H1 (cell line): ENCODE data around the gene PPP2R2C.

Experiments used
- BRCA1 ChIP-seq: IDR thresholded peaks from 2 replicates; pipeline ENCODE4 v1.6.1; 2012; ENCODE audit warnings: low read depth, low read length, improper control_type of control experiment
- EGR1 ChIP-seq: IDR thresholded peaks from 2 replicates; pipeline ENCODE4 v1.6.1; 2011; ENCODE audit warnings: low read depth, low read length, borderline replicate concordance
- EZH2 ChIP-seq: fragments of 200-600 bp; sonication (generic); IDR thresholded peaks from 2 replicates; pipeline ENCODE4 v1.7.1; 2012; ENCODE audit warnings: low read depth, mild to moderate bottlenecking, moderate library complexity, low read length, inconsistent platforms; ENCODE audit not compliant: severe bottlenecking
- POLR2A ChIP-seq, 2 experiments: IDR thresholded peaks; 1 replicate in 1 of 2; 2 replicates in 1 of 2; pipeline ENCODE4 v1.6.1; 2011; ENCODE audit warnings: low read depth in 2 of 2, low read length in 2 of 2, mild to moderate bottlenecking in 2 of 2; ENCODE audit errors: control extremely low read depth in 1 of 2
- RAD21 ChIP-seq, 2 experiments: IDR thresholded peaks in 1 of 2; conservative IDR thresholded peaks in 1 of 2; 2 replicates each; pipeline ENCODE4 v1.6.1; 2011; ENCODE audit warnings: low read depth in 2 of 2, low read length in 2 of 2, improper control_type of control experiment in 1 of 2, inconsistent platforms in 1 of 2, mild to moderate bottlenecking in 1 of 2, moderate library complexity in 1 of 2
- RFX5 ChIP-seq: IDR thresholded peaks from 2 replicates; pipeline ENCODE4 v1.6.1; 2011; ENCODE audit warnings: low read depth, low read length, improper control_type of control experiment, borderline replicate concordance
- TAF7 ChIP-seq: optimal IDR thresholded peaks from 2 replicates; pipeline ENCODE3; 2011; ENCODE audit warnings: low read depth, mild to moderate bottlenecking, inconsistent platforms, low read length, moderate library complexity, borderline replicate concordance
- TBP ChIP-seq: IDR thresholded peaks from 2 replicates; pipeline ENCODE4 v1.6.1; 2011; ENCODE audit warnings: low read depth, low read length, improper control_type of control experiment
- YY1 ChIP-seq: IDR thresholded peaks from 2 replicates; pipeline ENCODE4 v1.6.1; 2011; ENCODE audit warnings: low read depth, mild to moderate bottlenecking, low read length
- TF ChIP-seq, protein P1 (sequence below), 3 experiments: IDR thresholded peaks; 1 replicate in 2 of 3; 2 replicates in 1 of 3; pipeline versions ENCODE4 v1.5.1 to v1.6.1; 2011; ENCODE audit warnings: low read length in 3 of 3, mild to moderate bottlenecking in 3 of 3, inconsistent platforms in 2 of 3, low read depth in 1 of 3, moderate library complexity in 1 of 3; ENCODE audit not compliant: insufficient read depth in 1 of 3; ENCODE audit errors: control extremely low read depth in 1 of 3

- TF ChIP-seq, protein P1, sequence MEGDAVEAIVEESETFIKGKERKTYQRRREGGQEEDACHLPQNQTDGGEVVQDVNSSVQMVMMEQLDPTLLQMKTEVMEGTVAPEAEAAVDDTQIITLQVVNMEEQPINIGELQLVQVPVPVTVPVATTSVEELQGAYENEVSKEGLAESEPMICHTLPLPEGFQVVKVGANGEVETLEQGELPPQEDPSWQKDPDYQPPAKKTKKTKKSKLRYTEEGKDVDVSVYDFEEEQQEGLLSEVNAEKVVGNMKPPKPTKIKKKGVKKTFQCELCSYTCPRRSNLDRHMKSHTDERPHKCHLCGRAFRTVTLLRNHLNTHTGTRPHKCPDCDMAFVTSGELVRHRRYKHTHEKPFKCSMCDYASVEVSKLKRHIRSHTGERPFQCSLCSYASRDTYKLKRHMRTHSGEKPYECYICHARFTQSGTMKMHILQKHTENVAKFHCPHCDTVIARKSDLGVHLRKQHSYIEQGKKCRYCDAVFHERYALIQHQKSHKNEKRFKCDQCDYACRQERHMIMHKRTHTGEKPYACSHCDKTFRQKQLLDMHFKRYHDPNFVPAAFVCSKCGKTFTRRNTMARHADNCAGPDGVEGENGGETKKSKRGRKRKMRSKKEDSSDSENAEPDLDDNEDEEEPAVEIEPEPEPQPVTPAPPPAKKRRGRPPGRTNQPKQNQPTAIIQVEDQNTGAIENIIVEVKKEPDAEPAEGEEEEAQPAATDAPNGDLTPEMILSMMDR (IDR thresholded peaks at IDR 0.05; ENCODE audit: control extremely low read depth in 1 of 3, insufficient read depth in 1 of 3, low read depth in 1 of 3, low read length in 3 of 3) = no peak
- TF ChIP-seq BRCA1 (no peak), RFX5 (no peak), RAD21 (IDR thresholded peaks at IDR 0.05 in 1 of 2, conservative IDR thresholded peaks at IDR 0.05 in 1 of 2; ENCODE audit: low read depth in 2 of 2, low read length in 2 of 2) (no peak), EGR1 (no peak), EZH2 (no peak), TAF7 (no peak), YY1 (no peak), POLR2A (IDR thresholded peaks at IDR 0.05; ENCODE audit: control extremely low read depth in 1 of 2, low read depth in 2 of 2, low read length in 2 of 2) (no peak), TBP (no peak)
Measured at GRCh38 chr4:6371812-6372211, 100.6 kb downstream of the PPP2R2C start.
